ENCODE measurements around the gene ASAP3. TPM values are rescaled to one million over a fixed set of nuclear protein-coding genes. Genes with fewer than 3 reads are reported as not detected.

ASAP3 gene
- total and polyA plus RNA-seq, 2 donors = 28.0 to 44.3 TPM

DNA sequence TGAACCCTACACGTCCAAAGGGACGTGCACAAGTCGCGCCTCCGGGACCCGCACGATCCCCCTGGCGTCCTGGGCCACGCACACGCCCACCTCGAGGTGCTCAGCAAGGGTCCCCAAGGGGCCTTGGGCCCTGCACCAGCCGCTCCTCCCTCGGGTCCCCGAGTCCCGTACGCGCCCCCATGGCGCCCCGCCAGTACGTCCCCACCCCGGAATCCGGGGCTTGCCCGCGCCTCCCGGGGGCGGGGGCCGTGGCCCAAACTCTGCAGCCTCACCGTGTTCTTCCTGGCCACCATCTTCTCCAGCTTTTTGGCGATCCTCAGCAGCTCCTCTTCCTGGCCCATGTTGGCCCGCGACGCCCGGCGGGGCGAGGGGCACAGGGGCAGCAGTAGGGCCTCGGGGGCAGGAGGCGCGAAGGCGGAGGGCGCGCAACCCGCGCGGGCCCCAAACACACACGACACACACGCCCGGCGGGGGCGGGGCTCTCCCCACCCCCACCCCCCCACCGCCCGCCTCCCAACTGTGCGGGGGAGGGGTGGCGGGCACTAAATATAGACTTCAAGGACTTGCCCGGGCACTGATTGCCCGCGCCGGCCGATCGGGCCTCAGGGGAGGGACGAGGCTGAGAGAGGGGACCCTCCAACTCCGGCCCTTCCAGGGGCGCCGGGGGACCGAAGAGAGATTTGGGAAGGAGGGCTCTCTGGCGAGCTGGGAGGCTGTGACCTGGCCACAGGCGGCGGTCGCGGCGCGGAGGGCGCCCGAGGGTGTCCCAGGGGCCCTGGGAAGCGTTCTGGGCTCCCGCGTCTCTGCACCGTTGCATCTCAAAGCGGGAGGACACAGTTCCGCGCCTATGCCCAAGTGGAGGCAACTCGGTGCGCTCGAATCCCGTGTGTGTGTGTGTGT lies 59.4 kb downstream of the ASAP3 start, which contains the start of gene TCEA3:
TSS of gene TCEA3 (minus strand) at position 456 of the 900 bp plus-strand sequence. CDS start at position 341, 115 bp downstream.
- DNase-seq (ENCODE audit: extremely low spot score) = no peak
- peak within 1 kb of the TSS; percentile 79 for H3K27ac ChIP-seq (ENCODE audit: low read depth)
- no peaks in the 10 kb centered on the region for H3K36me3 ChIP-seq (ENCODE audit: insufficient read depth)
- H3K4me1 ChIP-seq (ENCODE audit: insufficient read depth) = no peaks in the 10 kb centered on the region
- peak within 1 kb of the TSS; percentile 63 for H3K4me3 ChIP-seq (ENCODE audit: low read depth, low read length)
- WGBS = 1% methylated on average over 84 of the region's 84 CpGs

DNA sequence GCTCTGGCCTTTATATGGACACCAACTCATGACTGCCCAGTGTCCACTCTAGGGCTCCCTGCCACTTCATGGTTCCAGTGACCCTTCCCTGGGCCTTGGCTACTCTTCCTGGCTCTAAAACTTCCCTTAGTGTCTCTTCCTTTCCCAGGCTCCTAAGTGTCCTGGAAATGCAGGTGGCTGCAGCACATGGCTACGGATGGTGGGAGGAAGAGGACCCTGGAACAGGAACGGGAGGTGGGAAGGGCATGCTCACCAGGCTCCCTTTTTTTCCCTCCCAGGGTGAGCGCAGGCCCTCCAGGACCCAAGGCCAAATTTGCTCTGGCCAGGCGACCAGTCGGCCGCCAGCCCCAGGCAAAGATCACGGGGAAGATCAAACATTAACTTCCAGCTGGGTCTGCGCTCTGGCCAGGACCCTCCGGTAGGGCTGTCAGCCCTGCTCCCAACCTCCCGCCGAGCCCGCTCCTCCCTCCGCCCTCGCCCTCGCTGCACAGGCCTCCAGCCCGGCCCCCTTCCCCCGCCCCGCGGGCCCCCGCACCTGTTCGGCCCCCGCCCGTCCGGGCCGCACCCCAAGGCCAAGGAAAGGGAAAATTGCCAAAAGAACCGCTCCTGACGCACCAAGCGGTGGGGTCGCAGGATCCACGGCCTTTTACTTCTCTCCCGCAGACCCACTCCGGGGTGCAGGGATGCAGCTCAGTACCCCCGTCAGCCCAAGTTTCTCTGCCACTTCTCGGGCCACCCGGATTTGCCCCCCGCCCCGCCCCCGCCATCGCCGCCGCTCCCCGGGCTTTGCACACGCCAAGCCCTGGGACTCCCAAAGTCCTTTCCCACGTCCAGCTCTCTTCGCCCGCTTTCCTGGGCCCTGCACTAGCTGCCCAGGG lies 60.3 kb downstream of the ASAP3 start:
- Histone ChIP-seq H3K36me3 (ENCODE audit: insufficient read depth) (no peaks in the 10 kb centered on the region), H3K4me1 (ENCODE audit: insufficient read depth) (no peaks in the 10 kb centered on the region), H3K4me3 (ENCODE audit: low read depth, low read length) (peak overlapping the region; percentile 63), H3K27ac (ENCODE audit: low read depth) (peak overlapping the region; percentile 40)
- no peak for DNase-seq (ENCODE audit: extremely low spot score)
- WGBS = 5% methylated on average over 46 of the region's 46 CpGs

DNA sequence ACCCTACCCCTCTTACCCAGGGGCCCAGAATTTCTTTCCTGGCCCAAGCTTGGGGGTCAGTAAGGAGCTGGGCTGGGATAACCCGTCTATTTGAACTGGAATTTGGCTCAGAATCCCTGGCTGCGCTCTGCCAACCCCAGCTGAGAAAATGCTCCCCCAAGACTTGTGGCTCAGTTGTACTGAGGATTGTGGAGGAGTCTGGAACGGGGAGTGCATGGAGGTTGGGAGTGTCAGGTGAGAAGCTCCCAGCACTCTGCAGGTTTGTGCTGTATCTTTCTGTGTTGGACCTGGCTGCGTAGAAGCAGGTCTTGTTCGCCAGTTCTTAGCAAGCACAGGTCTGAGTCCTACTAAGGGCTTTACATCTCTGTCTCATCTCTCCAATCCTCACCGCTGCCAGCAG lies 61.0 kb downstream of the ASAP3 start:
- Histone ChIP-seq H3K27ac (ENCODE audit: low read depth) (peak overlapping the region; percentile 56), H3K4me3 (ENCODE audit: low read depth, low read length) (no peak overlapping the region), H3K36me3 (ENCODE audit: insufficient read depth) (no peaks in the 10 kb centered on the region), H3K4me1 (ENCODE audit: insufficient read depth) (no peaks in the 10 kb centered on the region)
- 49% methylated on average over 6 of the region's 6 CpGs for WGBS
- DNase-seq (ENCODE audit: extremely low spot score) = no peak

DNA sequence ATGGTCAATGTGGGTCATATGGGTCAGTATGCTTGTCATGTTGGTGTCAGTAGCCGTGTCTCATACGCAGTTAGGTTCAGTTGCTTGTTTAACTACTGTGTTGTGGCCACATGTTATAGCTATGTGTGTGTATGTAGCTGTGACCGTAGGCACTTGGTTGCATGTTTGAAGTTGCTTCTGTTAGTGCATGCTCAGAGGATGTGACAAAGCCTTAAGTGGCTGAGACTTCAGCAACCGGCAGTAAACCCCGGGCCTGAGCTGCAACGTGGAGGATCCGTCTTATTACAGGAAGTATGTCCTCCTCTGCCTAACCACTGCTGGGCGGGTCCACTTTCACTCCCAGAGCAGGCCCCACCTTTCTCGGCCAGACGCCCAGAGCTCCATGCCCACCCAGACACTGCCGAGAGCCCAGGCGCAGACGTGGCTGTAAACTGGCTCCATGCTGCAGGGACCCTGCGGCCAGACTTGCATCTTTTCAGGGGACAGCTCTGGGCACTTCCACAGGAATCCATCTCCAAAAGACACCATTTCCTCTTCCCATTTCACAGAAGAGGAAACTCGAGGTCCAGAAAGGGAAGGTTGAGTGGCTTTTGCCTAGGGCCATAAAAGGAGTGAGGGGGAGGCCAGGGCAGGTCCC lies 61.6 kb downstream of the ASAP3 start:
- Histone ChIP-seq H3K4me1 (ENCODE audit: insufficient read depth) (no peaks in the 10 kb centered on the region), H3K27ac (ENCODE audit: low read depth) (peak overlapping the region; percentile 56), H3K4me3 (ENCODE audit: low read depth, low read length) (no peak overlapping the region), H3K36me3 (ENCODE audit: insufficient read depth) (no peaks in the 10 kb centered on the region)
- peak; percentile 57 for DNase-seq (ENCODE audit: extremely low spot score)
- 5% methylated on average over 15 of the region's 15 CpGs for WGBS

GRCh38 chr1:23421753-23422240 lies 62.2 kb downstream of the ASAP3 start:
- Histone ChIP-seq H3K4me1 (ENCODE audit: insufficient read depth) (no peaks in the 10 kb centered on the region), H3K27ac (ENCODE audit: low read depth) (peak overlapping the region; percentile 11), H3K36me3 (ENCODE audit: insufficient read depth) (no peaks in the 10 kb centered on the region), H3K4me3 (ENCODE audit: low read depth, low read length) (no peak overlapping the region)
- DNase-seq (ENCODE audit: extremely low spot score) = no peak
- WGBS = 25% methylated on average over 6 of the region's 6 CpGs

DNA sequence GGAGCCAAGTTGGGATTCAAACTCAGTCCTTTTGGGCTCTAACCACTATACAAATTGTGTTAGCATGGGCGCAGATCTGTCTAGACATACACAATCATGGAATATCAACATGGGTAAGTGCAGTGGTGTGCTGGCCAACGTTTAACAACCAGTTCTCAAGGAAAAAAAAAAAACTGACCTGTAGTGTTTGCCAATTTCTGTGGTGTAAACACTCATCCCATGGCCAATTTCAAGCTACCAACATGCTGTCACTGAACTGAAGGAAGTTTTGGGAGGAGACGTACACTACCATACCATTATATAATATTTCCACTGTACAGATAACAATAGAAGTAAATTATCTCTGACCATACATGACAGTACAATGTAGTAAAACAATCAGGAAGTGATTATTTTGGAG lies 62.6 kb downstream of the ASAP3 start:
- WGBS = 54% methylated on average over 3 of the region's 3 CpGs
- no peaks in the 10 kb centered on the region for H3K4me1 ChIP-seq (ENCODE audit: insufficient read depth)
- H3K36me3 ChIP-seq (ENCODE audit: insufficient read depth) = no peaks in the 10 kb centered on the region
- DNase-seq (ENCODE audit: extremely low spot score) = no peak
- no peak overlapping the region for H3K27ac ChIP-seq (ENCODE audit: low read depth)
- no peak overlapping the region for H3K4me3 ChIP-seq (ENCODE audit: low read depth, low read length)

DNA sequence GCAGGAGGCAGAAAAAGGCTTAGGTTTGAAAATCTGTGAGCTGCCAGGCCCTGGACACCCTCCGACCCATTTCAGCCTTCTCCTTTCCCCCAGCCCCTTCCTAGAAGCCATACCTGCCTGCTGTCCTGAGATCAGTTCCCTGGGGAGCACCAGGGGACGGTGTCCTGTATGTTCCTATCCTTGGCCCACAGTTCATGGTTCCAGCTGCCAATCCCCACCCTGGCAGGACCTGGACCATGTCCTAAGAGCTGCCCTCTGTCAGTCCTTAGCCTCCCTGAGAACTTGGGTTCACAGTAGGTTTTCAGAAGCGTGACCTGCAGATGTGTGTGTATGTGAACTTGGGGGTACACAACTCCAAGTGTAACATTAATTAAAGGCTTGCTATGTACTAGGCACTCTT lies 63.2 kb downstream of the ASAP3 start:
- no peak for DNase-seq (ENCODE audit: extremely low spot score)
- H3K27ac ChIP-seq (ENCODE audit: low read depth) = no peak overlapping the region
- WGBS = 94% methylated on average over 3 of the region's 3 CpGs
- no peaks in the 10 kb centered on the region for H3K36me3 ChIP-seq (ENCODE audit: insufficient read depth)
- no peak overlapping the region for H3K4me3 ChIP-seq (ENCODE audit: low read depth, low read length)
- H3K4me1 ChIP-seq (ENCODE audit: insufficient read depth) = no peaks in the 10 kb centered on the region

GRCh38 chr1:23419180-23419579 lies 64.8 kb downstream of the ASAP3 start:
- H3K4me1 ChIP-seq (ENCODE audit: insufficient read depth) = no peaks in the 10 kb centered on the region
- H3K36me3 ChIP-seq (ENCODE audit: insufficient read depth) = no peaks in the 10 kb centered on the region
- no peak overlapping the region for H3K4me3 ChIP-seq (ENCODE audit: low read depth, low read length)
- no peak for DNase-seq (ENCODE audit: extremely low spot score)
- 82% methylated on average over 6 of the region's 6 CpGs for WGBS
- no peak overlapping the region for H3K27ac ChIP-seq (ENCODE audit: low read depth)

- H3K27ac ChIP-seq (ENCODE audit: low read depth) = no peak overlapping the region
- H3K4me1 ChIP-seq (ENCODE audit: insufficient read depth) = no peaks in the 10 kb centered on the region
- H3K36me3 ChIP-seq (ENCODE audit: insufficient read depth) = no peaks in the 10 kb centered on the region
- WGBS = 48% methylated on average over 3 of the region's 3 CpGs
- no peak for DNase-seq (ENCODE audit: extremely low spot score)
- H3K4me3 ChIP-seq (ENCODE audit: low read depth, low read length) = no peak overlapping the region
Measured at GRCh38 chr1:23417570-23417969, 66.4 kb downstream of the ASAP3 start.

DNA sequence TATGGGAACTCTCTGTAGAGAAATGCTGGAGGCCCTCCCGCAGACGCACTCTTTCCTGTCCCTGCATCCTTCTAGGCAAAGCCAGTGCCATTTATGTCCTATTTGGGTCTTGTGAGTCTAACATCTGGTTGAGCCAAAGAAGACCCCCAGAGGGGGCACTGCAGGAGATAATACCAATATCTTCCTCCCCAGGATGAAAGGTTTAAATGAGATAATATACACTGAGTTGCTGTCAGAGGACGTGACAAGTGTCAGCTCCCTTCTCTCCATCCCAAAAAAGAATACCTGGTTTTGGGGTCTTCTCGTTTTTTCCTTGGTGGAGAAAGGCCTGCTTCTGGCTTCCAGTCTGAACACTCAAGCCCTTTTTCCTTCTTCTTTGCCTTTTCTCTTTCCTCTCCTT lies 67.0 kb downstream of the ASAP3 start:
- WGBS = 82% methylated on average over 4 of the region's 4 CpGs
- no peak for DNase-seq (ENCODE audit: extremely low spot score)
- no peaks in the 10 kb centered on the region for H3K36me3 ChIP-seq (ENCODE audit: insufficient read depth)
- no peak overlapping the region for H3K4me3 ChIP-seq (ENCODE audit: low read depth, low read length)
- no peak overlapping the region for H3K27ac ChIP-seq (ENCODE audit: low read depth)
- no peaks in the 10 kb centered on the region for H3K4me1 ChIP-seq (ENCODE audit: insufficient read depth)

DNA sequence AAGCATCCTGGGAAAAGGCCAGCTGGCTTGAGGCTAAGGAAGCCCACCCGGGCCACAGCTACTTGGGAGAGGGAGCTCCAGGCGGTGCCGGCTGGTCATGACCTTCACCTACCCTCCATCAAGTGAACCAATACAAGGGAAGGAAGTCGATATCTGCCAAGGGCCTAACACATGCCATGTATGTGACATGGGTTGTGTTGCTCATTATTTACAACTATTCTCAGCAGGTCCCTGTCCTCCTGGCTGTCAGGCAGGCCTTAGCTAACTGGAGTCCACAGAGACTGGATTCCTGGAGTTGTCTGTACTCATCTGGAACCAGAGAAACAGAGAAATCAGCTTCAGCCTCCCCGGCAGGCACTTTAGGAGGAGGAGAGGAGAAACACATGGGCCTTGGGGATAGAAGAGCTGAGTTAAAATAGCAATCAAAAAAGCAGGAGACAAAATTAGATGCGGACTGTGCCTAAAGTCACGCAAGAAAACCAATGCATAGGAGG lies 75.1 kb downstream of the ASAP3 start:
- Histone ChIP-seq H3K4me1 (ENCODE audit: insufficient read depth) (no peaks in the 10 kb centered on the region), H3K36me3 (ENCODE audit: insufficient read depth) (no peaks in the 10 kb centered on the region), H3K4me3 (ENCODE audit: low read depth, low read length) (no peak overlapping the region), H3K27ac (ENCODE audit: low read depth) (no peak overlapping the region)
- 80% methylated on average over 7 of the region's 7 CpGs for WGBS
- no peak for DNase-seq (ENCODE audit: extremely low spot score)

GRCh38 chr1:23407016-23407630 lies 76.9 kb downstream of the ASAP3 start:
- DNase-seq (ENCODE audit: extremely low spot score) = no peak
- Histone ChIP-seq H3K27ac (ENCODE audit: low read depth) (no peak overlapping the region), H3K4me1 (ENCODE audit: insufficient read depth) (no peaks in the 10 kb centered on the region), H3K36me3 (ENCODE audit: insufficient read depth) (no peaks in the 10 kb centered on the region), H3K4me3 (ENCODE audit: low read depth, low read length) (no peak overlapping the region)
- 90% methylated on average over 8 of the region's 8 CpGs for WGBS

- Histone ChIP-seq H3K4me1 (ENCODE audit: insufficient read depth) (no peaks in the 10 kb centered on the region), H3K4me3 (ENCODE audit: low read depth, low read length) (no peak overlapping the region), H3K36me3 (ENCODE audit: insufficient read depth) (no peaks in the 10 kb centered on the region), H3K27ac (ENCODE audit: low read depth) (no peak overlapping the region)
- WGBS = 70% methylated on average over 3 of the region's 3 CpGs
- no peak for DNase-seq (ENCODE audit: extremely low spot score)
Measured at GRCh38 chr1:23405946-23406345, 78.0 kb downstream of the ASAP3 start.
